GM18861 (cell line): ENCODE data around the gene ZNF608.

Experiments used
- ATAC-seq: cut with Tn5 transposase; IDR thresholded peaks from one replicate; pipeline ENCODE4 v1.9.1; 2021; ENCODE audit not compliant: unreplicated experiment

ZNF608 gene

GRCh38 chr5:124697501-124697900 is 48.9 kb downstream of the ZNF608 start:
- no peak for ATAC-seq

GRCh38 chr5:124696898-124697297 is 49.5 kb downstream of the ZNF608 start:
- ATAC-seq = no peak
